Medulla oblongata (tissue), 1 donor: Measurements from ENCODE around the gene COL15A1.
"Not testable (repeated sequence)": the region's sequence is repeated elsewhere in the genome, so short reads cannot be mapped to it uniquely, and the experiment has no call there.

Source experiments
- DNase-seq: peaks from one replicate; pipeline ENCODE4 v3.0.0-alpha.2; 2015; ENCODE audit errors: extremely low spot score

The COL15A1 gene

DNA sequence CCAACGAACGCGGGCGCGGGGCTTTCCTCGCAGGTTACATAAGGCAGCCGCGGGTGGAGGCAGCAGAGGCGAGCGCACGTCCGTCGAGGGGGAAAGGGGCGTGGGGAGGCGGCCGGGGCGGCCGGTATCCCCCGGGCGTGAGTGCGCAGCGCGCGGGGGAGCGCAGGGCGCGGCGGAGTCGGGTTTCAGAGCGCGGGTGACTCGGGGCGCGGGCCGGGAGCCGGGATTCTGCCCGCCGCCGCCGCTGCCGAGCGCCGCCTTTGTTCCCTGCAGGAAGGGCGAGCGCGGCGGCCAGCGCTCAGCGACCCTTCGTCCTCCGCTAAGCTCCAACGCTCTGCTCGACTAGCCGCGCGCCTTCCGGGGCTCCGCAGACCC is at the start of gene COL15A1:
COL15A1 (plus strand) TSS at position 226 of the 375 bp plus-strand sequence. CDS start 155 bp downstream, outside the sequence.
- DNase-seq, result no peak

DNA sequence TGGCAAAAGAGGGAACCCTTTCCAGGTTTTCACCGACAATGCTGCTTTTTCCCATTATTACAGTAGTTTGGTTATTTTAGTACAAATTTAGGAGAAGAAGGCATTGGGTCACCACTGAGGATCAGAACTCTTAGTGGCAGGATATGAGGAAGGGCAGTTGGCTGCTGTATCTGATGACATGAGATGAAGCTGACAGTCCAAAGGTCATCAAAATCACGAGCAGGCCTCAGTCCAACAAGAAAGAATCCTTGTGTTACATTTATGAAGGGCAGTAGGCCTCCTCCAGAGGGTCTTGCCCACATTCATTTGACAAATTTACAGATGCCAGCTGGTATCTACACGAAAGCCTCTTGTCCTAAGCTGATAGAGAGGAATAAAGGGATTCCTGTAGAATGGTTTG is 49.5 kb upstream of the COL15A1 start:
- no peak for DNase-seq

DNA sequence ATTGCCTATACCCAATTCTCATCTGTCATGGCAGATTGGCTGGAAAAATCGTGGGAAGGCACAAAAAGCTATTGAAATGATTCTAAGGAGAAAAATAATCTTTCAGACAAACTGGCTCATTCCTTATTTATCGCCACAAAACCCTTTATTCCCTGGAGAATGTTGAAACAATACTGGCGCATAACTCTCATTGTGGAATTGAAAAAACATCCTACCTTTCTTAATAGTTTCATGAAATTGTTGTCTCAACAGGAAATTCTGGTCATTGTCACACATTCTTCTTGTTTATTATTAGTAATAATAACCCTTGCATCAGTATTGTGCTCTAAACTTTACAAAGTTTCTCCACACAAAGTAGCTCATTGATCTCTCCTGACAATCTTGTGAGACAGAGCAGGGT is 48.9 kb upstream of the COL15A1 start:
- no peak for DNase-seq

GRCh38 chr9:98896632-98897031 is 47.1 kb upstream of the COL15A1 start:
- DNase-seq, result no peak

DNA sequence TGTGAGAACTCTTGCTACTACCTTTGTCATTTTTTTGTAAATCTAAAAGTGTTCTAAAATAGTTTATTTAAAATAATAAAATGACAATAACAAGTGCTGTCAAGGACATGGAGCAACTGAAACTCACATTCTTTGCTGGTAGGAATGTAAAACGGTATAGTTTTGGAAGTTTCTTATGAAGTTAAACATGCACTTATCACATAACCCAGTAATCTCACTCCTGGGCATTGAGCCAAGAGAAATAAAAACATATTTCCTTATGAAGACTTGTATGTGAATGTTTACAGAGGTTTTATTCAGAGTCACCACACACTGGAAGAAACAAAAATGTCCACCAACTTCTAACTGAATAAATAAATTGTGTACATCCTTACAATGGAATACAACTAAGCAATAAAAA is 46.0 kb upstream of the COL15A1 start:
- no peak for DNase-seq

GRCh38 chr9:98899408-98900056 is 44.2 kb upstream of the COL15A1 start:
- DNase-seq, result peak; percentile 33

- no peak for DNase-seq
These were observed 43.5 kb upstream of the COL15A1 start for GRCh38 chr9:98900244-98900643.

DNA sequence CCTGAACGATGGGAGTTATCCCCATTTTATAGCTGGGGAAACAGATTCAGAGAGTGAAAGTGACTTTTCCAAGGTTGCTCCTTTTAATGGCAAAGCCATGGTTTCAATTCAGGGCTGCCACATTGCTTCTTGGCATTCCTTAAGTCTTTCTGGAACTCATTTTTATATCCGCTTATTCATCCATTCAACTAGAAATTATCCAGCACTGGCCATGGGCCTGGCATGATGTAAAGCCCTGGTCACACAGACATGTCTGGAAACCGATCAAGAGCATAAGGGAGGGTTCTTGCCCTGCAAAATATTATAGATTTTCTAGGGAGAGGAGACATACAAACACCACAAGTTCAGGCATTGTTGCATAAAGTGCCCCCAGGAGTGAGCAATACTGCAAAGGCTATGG is 43.0 kb upstream of the COL15A1 start:
- no peak for DNase-seq

DNA sequence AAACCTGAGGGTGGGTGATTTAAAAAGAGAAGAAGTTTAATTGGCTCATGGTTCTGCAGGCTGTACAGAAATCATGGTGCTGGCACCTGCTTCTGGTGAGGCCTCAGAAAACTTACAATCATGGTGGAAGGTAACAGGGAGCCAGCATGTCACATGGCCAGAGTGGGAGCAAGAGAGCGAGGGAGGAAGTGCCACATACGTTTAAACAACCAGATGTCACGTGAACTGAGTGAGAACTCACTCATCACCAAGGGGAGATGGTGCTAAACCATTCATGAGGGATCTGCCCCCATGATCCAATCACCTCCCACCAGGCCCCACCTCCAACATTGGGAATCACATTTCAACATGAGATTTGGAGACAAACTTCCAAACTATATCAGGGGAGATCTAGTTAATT is 41.9 kb upstream of the COL15A1 start:
- not testable (repeated sequence) for DNase-seq

GRCh38 chr9:98902516-98902915 is 41.2 kb upstream of the COL15A1 start:
- no peak for DNase-seq

GRCh38 chr9:98902925-98903324 is 40.8 kb upstream of the COL15A1 start:
- DNase-seq, result no peak

GRCh38 chr9:98903961-98904411 is 39.7 kb upstream of the COL15A1 start:
- DNase-seq, result no peak

DNA sequence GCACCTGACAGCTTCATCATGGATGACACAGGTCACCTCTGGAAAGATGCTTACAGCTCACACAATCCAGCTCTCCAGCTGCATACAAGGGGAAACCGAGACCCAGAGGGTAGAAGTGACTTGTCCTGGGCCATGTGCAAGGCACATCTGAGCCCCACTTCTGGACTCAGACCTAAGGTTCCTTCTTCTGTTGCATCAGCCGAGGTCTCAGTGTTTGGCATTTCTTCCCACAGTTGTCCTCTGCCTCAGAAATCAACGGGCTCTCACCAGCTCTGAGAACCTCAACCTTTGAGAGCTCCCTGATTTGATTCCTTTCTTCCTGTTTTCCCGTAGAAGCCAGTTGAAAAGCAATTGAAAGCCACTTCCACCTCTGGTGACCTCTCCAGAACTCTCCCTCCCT is 38.7 kb upstream of the COL15A1 start:
- DNase-seq, result no peak

DNA sequence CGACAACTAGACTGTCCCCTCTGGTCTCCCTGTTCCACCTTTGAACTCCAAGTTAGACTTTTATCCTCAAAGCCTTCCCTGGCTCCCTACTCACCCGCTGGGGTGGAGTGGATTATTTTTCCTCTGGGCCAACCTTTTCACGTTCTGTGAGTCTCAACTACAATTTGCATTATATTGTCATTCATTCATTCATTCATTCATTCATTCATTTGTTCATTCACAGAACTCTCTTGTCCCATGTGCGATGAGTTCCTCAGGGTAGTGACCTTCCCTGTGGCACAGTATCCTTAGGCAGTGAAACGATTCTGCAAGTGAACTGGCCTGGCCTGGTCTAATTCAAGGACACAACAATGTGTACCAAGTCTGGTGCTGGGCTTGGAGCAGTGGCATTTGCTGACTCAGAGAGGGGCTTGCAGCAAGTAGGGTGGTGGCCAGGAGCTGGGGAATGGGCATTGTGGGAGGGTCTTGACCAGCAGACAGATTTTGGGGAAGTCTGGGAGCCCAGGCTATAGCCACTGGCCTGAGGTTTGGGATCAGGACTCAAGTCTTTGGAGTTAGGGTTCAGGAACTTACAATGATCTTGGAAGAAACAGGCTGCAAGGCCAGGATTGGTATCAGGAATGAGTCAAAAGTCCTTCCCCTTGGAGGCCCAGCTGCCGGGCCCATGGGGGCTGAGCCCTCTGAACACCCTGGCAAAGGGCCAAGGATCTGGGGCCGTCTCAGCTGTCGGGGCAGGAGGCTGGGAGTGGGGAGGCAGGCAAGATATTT is 37.2 kb upstream of the COL15A1 start:
- no peak for DNase-seq

DNA sequence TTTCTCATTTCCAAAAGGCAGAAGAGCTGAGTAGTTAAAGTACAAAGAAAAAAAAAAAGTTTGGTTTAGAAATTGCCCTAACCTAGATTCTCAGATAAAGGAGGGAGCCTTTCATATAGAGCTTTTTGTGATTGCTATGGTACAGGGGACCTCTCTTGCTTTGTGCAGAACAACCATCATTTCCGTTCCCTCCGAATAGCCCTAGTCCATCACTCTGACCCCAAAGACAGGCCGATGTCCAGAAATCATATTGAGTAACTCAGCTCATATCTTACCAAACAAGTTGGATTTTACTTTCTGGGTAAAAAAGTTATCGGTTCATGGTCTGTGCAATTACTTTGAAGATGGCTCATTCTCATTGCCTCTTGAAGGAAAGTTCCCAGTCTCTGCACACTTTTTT is 36.7 kb upstream of the COL15A1 start:
- DNase-seq, result no peak

DNA sequence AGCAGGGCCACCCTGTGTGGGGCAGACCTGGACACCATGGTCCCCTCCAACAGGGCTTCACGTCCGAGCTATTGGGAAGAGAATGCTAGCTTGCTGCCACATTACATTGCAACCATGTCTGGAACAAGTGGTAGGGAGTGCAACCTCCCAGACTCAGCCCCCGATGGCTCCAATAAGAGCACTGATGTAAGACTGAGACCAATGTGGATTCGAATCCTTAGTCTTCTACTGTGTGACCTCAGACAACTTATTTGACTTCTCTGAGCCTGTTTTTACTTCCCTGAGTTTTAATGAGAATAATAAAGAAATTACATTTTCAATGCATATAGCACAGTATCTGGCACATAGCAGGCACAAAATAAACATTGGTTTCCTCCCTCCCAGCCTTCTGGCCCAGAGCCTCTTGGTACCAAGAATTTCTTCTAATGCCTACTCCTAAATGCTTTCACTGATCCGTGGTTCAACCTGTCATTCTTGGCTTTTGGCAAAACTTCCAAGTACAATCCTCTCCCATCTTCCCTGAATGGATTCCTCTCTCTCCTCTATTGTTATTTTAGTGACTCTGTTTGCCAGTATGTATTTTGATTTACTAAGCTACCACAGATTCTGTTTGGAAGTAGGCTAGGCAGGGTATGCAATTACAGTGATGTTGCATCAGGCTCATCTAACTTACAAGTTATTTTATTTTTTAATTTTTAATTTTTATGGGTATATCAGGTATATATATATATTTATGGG is 34.6 kb upstream of the COL15A1 start:
- DNase-seq, result no peak

DNA sequence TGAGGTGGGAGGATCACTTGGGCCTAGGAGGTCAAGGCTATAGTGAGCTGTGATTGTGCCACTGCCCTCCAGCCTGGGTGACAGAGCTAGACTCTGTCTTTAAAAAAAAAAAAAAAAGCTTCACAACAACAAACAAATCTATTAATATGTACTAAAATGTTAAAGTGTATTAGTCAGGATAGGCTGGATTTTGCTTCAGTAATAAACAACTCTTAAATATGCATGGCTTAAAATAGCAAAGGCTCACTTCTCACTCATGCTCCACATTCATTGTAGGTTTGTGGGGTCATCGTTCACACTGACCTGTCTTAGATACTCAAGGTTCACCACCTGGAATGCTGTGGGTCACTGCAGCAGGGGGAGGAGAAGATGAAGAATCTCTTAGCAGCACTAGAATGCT is 33.8 kb upstream of the COL15A1 start:
- no peak for DNase-seq

DNA sequence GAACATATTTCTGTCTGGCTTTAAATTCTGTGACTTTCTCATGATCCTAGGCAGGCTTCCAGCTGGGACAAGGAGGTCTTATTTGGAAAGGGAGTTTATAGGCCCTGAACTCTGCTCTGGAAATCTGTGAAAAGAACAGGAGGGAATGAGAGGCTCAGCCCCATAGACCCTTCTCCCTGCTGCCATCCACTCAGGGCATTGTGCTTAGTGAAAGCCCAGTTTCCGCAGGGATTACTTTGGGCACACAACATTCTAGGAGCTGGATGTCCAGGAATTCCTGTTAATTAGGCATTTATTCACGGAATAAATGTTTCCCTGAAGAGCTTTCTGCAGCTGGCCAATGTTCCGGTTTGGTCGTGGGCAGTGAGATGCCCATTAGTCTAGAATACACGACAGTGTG is 32.7 kb upstream of the COL15A1 start:
- DNase-seq, result no peak

- not testable (repeated sequence) for DNase-seq
These were observed 32.0 kb upstream of the COL15A1 start for GRCh38 chr9:98911738-98912137.

DNA sequence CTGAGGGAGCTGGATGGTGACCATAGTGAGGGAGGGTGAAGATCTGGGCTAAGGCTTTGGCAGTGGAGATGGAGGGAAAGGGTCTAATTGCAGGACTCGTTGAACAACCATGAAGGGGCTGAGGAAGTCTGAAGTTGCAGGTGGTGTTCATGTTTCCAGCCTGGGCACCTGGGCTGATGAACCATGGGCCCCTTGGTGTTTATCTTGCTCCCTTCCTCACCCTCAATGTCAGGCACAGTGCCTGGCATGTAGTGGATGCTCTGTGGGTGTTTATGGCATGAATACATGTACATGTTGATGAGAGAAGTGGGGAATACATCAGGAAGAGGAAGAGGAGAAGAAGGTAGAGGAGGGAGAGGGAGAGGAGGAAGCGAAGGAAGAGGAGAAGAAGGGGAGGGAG is 31.3 kb upstream of the COL15A1 start:
- DNase-seq, result no peak

DNA sequence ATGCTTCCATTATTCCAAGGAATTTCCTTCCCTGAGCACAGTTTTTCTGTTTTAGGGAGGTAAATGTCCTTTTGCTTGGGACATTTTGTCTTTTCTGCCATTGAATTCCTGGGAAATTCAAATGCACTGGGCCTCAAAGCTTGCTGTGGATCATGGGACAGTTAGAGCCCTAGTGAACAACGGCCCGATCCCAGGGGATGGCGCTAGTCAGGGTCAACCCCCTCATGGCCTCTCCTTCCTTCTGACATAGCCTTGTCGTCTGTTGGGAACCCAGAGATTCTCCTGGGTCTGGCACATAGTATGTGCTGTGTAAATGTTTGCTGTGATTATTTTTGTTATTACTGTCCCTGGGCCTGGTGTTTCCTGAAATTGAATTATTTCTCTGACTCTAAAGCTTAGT is 30.7 kb upstream of the COL15A1 start:
- DNase-seq, result no peak

- no peak for DNase-seq
These were observed 30.0 kb upstream of the COL15A1 start for GRCh38 chr9:98913705-98914104.

DNA sequence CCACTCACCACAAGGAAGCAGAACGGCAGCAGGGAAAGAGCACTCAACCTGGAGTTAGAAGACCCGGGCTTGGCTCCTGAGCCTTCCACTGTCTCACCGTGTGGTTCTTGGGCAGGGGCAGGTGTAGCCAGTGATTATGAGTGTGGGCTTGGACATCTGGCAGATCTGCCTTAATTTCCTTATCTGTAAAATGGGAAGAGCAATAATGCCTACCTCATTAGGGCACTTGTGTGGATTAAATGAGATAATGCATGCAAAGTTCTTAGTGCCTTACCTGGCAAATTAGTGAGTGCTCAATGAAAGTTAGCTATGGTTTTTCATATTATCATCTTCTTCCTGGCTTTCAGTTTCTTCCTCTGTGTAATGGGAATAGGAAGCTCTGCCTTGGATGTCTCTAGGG is 28.1 kb upstream of the COL15A1 start:
- DNase-seq, result no peak
